Choroid plexus epithelial cell (primary cell): ENCODE data around the gene RNF207.

Experiments
- DNase-seq: peaks from one replicate; pipeline ENCODE4 v3.0.0-alpha.2; 2010; ENCODE audit warnings: low read depth
- H3K4me3 ChIP-seq: 2 replicates; pipeline ENCODE4 v1.5.1; 2011; ENCODE audit warnings: low read depth, mild to moderate bottlenecking, control low read depth, low read length, moderate library complexity
- TF ChIP-seq, protein P1 (sequence below): conservative IDR thresholded peaks from 2 replicates; pipeline ENCODE4 v1.5.1; 2011; ENCODE audit warnings: low read depth, mild to moderate bottlenecking, control low read depth, inconsistent platforms, low read length, moderate library complexity

The RNF207 gene

DNA sequence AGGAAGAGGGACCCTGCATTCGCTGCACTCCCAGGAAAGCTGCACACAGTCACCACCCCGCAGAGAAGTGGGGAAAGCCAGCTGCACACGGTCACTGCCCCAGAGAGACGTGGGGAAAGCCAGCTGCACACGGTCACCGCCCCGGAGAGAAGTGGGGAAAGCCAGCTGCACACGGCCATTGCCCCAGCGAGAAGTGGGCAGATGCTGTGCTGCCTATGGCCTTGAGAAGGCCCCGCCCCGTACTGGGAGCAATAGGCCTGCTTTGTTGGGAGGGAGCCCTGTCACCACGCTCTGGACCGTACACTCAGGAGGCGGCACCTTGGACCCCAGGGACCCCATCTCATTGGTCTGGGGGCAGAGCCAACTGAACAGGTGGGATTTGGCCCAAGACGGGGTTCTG is 59.2 kb downstream of the RNF207 start:
- TF ChIP-seq, protein P1, sequence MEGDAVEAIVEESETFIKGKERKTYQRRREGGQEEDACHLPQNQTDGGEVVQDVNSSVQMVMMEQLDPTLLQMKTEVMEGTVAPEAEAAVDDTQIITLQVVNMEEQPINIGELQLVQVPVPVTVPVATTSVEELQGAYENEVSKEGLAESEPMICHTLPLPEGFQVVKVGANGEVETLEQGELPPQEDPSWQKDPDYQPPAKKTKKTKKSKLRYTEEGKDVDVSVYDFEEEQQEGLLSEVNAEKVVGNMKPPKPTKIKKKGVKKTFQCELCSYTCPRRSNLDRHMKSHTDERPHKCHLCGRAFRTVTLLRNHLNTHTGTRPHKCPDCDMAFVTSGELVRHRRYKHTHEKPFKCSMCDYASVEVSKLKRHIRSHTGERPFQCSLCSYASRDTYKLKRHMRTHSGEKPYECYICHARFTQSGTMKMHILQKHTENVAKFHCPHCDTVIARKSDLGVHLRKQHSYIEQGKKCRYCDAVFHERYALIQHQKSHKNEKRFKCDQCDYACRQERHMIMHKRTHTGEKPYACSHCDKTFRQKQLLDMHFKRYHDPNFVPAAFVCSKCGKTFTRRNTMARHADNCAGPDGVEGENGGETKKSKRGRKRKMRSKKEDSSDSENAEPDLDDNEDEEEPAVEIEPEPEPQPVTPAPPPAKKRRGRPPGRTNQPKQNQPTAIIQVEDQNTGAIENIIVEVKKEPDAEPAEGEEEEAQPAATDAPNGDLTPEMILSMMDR: no peak
- no peak for DNase-seq
- no peak overlapping the region for H3K4me3 ChIP-seq

DNA sequence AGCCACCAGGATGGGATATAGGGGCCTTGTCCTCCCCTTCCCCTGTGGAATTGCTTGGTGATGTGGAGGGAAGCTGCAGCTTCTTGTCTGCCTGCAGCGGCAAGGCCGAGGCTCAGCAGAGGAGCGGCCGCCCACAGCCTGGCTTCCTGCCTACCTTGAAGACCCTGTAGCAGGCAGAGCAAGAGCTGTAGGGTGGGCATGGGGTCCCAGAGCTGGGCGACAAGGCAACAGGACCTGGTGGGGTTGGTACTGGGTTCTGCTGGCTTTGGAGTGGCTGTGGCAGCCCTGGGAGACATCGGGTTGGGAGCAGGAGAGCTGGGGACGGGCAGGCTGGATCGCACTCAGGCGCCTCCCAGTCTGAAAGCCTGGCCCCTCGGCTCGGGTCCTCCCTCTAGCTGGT is 60.7 kb downstream of the RNF207 start:
- no peak overlapping the region for H3K4me3 ChIP-seq
- TF ChIP-seq, protein P1: no peak
- no peak for DNase-seq

DNA sequence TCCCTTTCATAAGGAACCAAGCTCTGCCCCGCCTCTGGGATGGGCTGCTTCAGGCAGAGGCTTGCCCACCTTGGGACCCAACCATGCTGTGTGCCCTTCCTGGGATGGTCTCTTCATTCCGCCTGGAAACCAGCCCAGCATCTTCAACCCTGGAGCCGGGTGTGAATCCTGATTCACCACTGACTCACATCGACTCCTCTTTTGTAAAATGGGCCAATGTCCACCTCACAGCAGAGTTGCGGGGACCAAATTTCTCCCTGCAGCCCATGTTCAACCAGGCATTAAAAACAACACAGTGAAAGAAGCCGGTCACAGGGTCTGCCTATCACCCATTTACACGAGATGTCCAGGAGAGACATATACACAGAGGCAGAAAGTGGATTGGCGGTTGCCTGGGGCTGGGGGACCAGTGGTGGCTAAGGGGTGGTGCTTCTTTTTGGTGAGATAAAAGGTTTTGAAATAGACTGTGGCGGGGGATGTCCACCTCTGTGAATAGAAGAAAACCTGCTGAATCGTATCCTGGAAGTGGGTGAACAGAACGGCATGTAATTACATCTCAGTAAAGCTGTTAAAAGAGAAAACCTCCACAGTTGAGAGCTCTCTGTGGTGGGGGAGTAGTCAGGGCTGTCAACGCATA is 61.9 kb downstream of the RNF207 start:
- no peak for DNase-seq
- TF ChIP-seq, protein P1: no peak
- H3K4me3 ChIP-seq: no peak overlapping the region

DNA sequence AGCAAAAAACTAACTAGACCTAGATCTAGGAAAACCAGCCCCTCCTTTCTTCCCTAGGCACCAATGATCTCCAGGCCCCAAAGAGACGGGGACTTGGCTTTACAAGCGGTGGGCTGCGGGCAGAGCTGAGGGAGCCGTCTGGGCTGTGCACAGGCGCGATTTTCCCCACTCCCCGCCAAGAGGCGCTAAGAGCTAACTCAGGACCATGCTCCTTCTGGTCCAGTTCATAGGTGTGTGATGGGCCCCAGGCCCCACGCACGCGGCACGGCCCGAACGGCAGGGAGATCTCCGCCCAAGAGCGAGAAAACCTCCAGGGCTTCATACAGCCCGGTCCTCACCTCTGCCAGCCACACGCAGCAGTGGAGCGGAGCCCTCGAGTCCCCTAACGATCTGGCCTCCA is 62.5 kb downstream of the RNF207 start:
- TF ChIP-seq, protein P1: peak; percentile 22
- DNase-seq: no peak

DNA sequence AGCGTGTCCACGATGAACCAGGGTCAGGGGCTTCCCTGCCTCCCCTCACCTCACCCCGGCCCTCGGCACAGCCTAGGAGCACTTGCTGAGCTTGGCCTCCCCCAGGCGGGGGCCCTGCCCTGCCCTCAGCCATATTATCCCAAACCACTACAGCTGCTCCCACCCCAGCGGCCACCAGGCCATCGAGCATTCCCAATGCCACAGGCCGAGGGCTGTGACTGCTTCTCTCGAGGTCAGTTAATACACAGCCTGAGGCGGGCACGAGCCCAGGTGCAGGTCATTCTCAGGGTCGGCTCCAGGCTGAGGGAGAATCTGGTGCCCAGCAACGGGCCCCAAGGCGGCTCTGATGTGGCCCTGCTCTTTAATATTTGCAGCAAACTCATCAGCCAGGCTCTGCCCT is 63.4 kb downstream of the RNF207 start:
- H3K4me3 ChIP-seq: no peak overlapping the region
- TF ChIP-seq, protein P1: no peak
- no peak for DNase-seq

More for the DNA sequence above, 62.5 kb downstream of the RNF207 start:
- H3K4me3 ChIP-seq: no peak overlapping the region

DNA sequence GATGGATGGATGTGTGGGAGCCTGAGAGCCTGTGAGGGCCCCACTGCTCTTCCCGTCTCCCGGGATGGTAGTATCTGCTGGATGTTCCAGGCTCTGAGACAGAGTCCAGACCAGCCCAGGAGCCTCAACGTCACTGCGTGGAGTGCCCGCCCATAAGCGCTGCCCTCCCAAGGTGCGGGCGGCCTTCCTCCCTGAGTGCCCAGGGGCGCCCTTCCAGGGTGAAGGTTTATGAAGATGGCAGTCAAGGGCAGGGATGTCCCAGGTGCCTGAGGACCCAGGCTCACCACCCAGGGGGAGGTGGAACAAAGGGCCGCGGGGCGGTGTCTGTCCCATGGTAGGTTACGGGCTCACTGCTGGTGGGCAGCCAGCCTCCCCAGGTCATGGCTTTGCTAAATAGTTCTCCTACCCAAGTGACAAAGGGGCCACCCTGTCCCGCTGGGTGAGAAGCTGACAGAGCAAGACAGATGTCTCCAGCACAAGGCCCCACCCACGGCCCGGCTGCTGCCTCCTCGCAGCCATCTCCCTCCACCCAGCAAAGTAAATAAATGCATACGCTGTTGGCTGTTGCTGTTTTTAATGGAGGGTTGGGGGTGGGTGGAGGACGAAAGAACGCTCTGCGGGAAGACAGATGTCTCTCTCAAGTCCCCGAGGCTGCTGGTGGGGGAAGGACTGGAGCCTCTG is 63.9 kb downstream of the RNF207 start:
- no peak for DNase-seq
- H3K4me3 ChIP-seq: no peak overlapping the region
- TF ChIP-seq, protein P1: no peak

DNA sequence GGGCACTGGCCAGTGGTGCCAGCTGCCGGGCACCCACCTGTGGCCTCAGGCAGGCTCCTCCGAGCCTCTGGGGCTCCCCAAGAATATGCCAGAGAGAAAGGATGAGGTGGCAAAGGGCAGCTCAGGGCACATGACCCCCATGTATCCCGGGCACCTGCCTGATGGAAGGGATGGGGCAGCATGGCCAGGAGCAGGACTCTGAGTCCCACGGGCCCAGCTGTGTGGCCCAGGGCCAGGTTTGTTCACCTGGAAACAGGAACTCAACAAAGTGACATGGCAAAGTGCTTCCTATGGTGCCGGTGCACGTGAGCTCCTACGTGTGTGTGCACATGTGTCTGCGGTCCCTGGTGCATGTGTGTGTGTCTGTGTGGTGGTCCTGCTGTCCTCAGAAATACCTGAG is 64.5 kb downstream of the RNF207 start:
- H3K4me3 ChIP-seq: no peak overlapping the region
- no peak for DNase-seq
- TF ChIP-seq, protein P1: no peak
